GM23248 (cell line): ENCODE results near the gene GJA3. TPM values are rescaled to one million over a fixed set of nuclear protein-coding genes. Genes with fewer than 3 reads are reported as not detected.
A peak's percentile ranks its signal among the peaks of the same experiment; 100 is the strongest.

Experiments
- DNase-seq: peaks from one replicate; pipeline ENCODE4 v3.0.0-alpha.2; 2015
- H2AFZ ChIP-seq: fragments of 200-600 bp; sonication (generic); 2 replicates; pipeline ENCODE4 v1.6.1; 2016; ENCODE audit warnings: antibody characterized with exemption
- H3F3A ChIP-seq: fragments of 200-600 bp; sonication (generic); 2 replicates; pipeline ENCODE4 v1.6.1; 2016; ENCODE audit warnings: mild to moderate bottlenecking, antibody characterized with exemption, mixed run types; ENCODE audit not compliant: insufficient read depth
- H3K27ac ChIP-seq: fragments of 200-600 bp; sonication (generic); 2 replicates; pipeline ENCODE4 v1.5.1; 2016; ENCODE audit warnings: mild to moderate bottlenecking
- H3K27me3 ChIP-seq: fragments of 200-600 bp; sonication (generic); replicated peaks from 2 replicates; pipeline ENCODE4 v1.6.1; 2016; ENCODE audit warnings: mild to moderate bottlenecking; ENCODE audit not compliant: insufficient read depth
- H3K36me3 ChIP-seq: fragments of 200-600 bp; sonication (generic); 2 replicates; pipeline ENCODE4 v1.6.1; 2016; ENCODE audit warnings: low read depth, mild to moderate bottlenecking
- H3K4me1 ChIP-seq: fragments of 200-600 bp; sonication (generic); 2 replicates; pipeline ENCODE4 v1.6.1; 2016; ENCODE audit warnings: mild to moderate bottlenecking; ENCODE audit not compliant: insufficient read depth
- H3K4me2 ChIP-seq: fragments of 200-600 bp; sonication (generic); one replicate; pipeline ENCODE4 v1.6.1; 2016; ENCODE audit warnings: mild to moderate bottlenecking; ENCODE audit not compliant: unreplicated experiment
- H3K4me3 ChIP-seq: fragments of 200-600 bp; sonication (generic); 2 replicates; pipeline ENCODE4 v1.5.1; 2016; ENCODE audit warnings: mild to moderate bottlenecking
- H3K79me2 ChIP-seq: fragments of 200-600 bp; sonication (generic); 2 replicates; pipeline ENCODE4 v1.6.1; 2016; ENCODE audit warnings: mild to moderate bottlenecking; ENCODE audit not compliant: insufficient read depth
- H3K9ac ChIP-seq: fragments of 200-600 bp; sonication (generic); 2 replicates; pipeline ENCODE4 v1.6.1; 2016; ENCODE audit warnings: mild to moderate bottlenecking
- H3K9me2 ChIP-seq: fragments of 200-600 bp; sonication (generic); 2 replicates; pipeline ENCODE4 v1.6.1; 2016; ENCODE audit warnings: mixed run types, mild to moderate bottlenecking, moderate library complexity; ENCODE audit not compliant: insufficient read depth
- H3K9me3 ChIP-seq: fragments of 200-600 bp; sonication (generic); one replicate; pipeline ENCODE4 v1.6.1; 2017; ENCODE audit warnings: low read depth
- H4K20me1 ChIP-seq: fragments of 200-600 bp; sonication (generic); 2 replicates; pipeline ENCODE4 v1.6.0; 2016; ENCODE audit not compliant: insufficient read depth
- EZH2 ChIP-seq: fragments of 200-600 bp; sonication (generic); IDR thresholded peaks from 2 replicates; pipeline ENCODE4 v1.6.1; 2018; ENCODE audit warnings: antibody characterized with exemption, mild to moderate bottlenecking; ENCODE audit not compliant: insufficient read depth, poor library complexity, severe bottlenecking
- EZH2phosphoT487 ChIP-seq: fragments of 200-600 bp; sonication (generic); IDR thresholded peaks from 2 replicates; pipeline ENCODE4 v1.6.1; 2018; ENCODE audit warnings: antibody characterized with exemption, moderate library complexity, mild to moderate bottlenecking, low read depth; ENCODE audit not compliant: insufficient read depth
- WGBS, 2 experiments: methylation state at CpG; one replicate each; pipeline ENCODE4 v1.1.6; 2015 to 2017; ENCODE audit warnings: low lambda C conversion rate in 2 of 2, low coverage in 1 of 2; ENCODE audit errors: missing lambda C conversion rate in 2 of 2; 5-methylcytosine and 5-hydroxymethylcytosine counted together
- in situ Hi-C: fragments of 300-500 bp; cut with MboI; formaldehyde crosslinking; loops from 2 replicates; pipeline ENCODE4 v1.15.0; 2020
- polyA plus RNA-seq: library from polyadenylated mRNA; unstranded; fragments of >200 nt; fragmentation: Nextera tagmentation; extraction: Ambion mirVana; gene quantifications from 2 replicates; pipeline ENCODE4 v1.2.1, GENCODE V29; 2016
- total RNA-seq: library from RNA; depleted of rRNA; stranded (reverse); fragments of >200 nt; shearing (Covaris generic); gene quantifications from 2 replicates; pipeline ENCODE4 v1.2.3, GENCODE V29; 2014

GJA3 gene
- total and polyA plus RNA-seq, 2 experiments from 2014 or later: 1.9 to 5.5 TPM

DNA sequence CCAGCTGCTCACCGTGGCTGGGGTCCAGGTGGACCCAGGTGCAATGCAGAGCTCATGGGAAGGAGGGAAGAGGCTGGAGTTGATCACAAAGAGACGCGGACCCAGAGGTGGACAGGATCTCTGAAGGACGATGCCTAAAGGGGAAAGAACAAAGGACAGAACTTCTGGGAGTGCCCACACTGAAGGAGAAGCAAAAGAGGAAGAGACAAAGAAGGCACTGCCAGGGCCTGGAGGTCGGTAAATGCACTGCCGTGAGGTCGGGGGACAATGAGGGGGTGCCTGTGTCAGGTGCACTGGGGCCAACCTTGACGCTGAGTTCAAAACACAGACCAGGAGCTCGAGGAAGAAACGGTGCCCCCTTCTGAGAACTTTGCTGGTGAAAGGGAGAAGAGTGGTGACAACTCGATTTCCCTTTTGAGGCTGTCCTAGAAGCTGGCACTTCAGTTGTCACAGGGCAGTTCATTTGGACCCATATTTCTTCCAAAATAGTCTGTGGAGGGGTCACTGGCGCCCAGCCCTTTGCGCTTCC, 55.6 kb downstream of the GJA3 start:
- Histone ChIP-seq H3K9me3 (no peaks in the 10 kb centered on the region), H2AFZ (no peak overlapping the region), H3F3A (no peaks in the 10 kb centered on the region), H3K27ac (no peak overlapping the region), H3K4me2 (no peak overlapping the region), H3K36me3 (no peaks in the 10 kb centered on the region), H3K27me3 (peaks cover 9% of the 10 kb centered on the region; the same call in 1 of the 2 replicates), H3K9me2 (no peaks in the 10 kb centered on the region), H3K79me2 (no peaks in the 10 kb centered on the region), H3K9ac (no peak overlapping the region), H3K4me1 (peaks cover 13% of the 10 kb centered on the region; the same call in 1 of the 2 replicates), H4K20me1 (no peaks in the 10 kb centered on the region), H3K4me3 (no peak overlapping the region)
- in situ Hi-C loops: no loop called here
- DNase-seq: no peak
- TF ChIP-seq EZH2phosphoT487 (no peak), EZH2 (no peak)
- 67 to 68% methylated on average over 12 to 13 of the region's 13 CpGs for WGBS, 2 experiments

DNA sequence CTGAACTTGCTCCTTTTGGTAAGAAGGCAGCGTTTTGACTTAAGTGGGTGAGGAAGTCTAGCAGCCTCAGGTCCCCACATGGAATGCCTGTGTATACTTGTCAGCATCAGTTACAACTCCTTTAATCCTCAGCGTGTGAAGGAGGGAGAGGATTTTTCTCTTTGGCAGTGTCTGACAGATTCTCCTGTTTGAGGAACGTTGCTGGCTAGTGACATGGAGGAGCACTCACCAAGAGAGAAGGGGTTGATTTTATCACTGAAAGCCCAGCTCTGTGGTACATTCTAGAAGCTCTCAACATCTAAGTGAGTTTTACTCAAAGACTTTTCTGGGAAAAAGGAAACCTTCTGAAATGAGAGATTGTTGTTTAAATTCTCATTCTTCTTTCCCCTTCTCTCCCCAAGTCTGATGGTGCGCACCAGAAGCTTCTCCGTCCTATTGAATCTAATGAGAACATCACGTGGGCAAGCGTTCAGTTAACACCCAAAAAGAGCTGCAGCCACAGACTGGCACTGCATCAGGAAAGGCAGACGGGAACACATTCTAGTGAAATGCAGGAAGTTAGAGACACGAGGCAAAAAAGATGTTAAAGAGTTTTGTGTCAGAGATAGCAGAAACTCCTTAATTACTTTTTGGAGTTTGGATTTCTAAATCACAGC, 58.2 kb downstream of the GJA3 start:
- no peaks in the 10 kb centered on the region for H3K9me2 ChIP-seq
- in situ Hi-C loops: no loop called here
- peak overlapping the region; percentile 47 for H3K4me2 ChIP-seq
- H3K4me3 ChIP-seq: peak overlapping the region; percentile 36
- DNase-seq: peak; percentile 45
- peaks cover 9% of the 10 kb centered on the region; the same call in 1 of the 2 replicates for H3K27me3 ChIP-seq
- 0 out of 2 replicates have a peak overlapping the region, but pooled peaks have one; percentile 9 for H3K9ac ChIP-seq
- H3F3A ChIP-seq: no peaks in the 10 kb centered on the region
- no peaks in the 10 kb centered on the region for H4K20me1 ChIP-seq
- no peaks in the 10 kb centered on the region for H3K79me2 ChIP-seq
- H2AFZ ChIP-seq: peak overlapping the region; percentile 53
- no peak overlapping the region for H3K27ac ChIP-seq
- TF ChIP-seq EZH2 (no peak), EZH2phosphoT487 (no peak)
- peaks cover 13% of the 10 kb centered on the region; the same call in 1 of the 2 replicates for H3K4me1 ChIP-seq
- H3K36me3 ChIP-seq: no peaks in the 10 kb centered on the region
- WGBS, 2 experiments: 2 to 6% methylated on average over 9 of the region's 9 CpGs
- no peaks in the 10 kb centered on the region for H3K9me3 ChIP-seq

DNA sequence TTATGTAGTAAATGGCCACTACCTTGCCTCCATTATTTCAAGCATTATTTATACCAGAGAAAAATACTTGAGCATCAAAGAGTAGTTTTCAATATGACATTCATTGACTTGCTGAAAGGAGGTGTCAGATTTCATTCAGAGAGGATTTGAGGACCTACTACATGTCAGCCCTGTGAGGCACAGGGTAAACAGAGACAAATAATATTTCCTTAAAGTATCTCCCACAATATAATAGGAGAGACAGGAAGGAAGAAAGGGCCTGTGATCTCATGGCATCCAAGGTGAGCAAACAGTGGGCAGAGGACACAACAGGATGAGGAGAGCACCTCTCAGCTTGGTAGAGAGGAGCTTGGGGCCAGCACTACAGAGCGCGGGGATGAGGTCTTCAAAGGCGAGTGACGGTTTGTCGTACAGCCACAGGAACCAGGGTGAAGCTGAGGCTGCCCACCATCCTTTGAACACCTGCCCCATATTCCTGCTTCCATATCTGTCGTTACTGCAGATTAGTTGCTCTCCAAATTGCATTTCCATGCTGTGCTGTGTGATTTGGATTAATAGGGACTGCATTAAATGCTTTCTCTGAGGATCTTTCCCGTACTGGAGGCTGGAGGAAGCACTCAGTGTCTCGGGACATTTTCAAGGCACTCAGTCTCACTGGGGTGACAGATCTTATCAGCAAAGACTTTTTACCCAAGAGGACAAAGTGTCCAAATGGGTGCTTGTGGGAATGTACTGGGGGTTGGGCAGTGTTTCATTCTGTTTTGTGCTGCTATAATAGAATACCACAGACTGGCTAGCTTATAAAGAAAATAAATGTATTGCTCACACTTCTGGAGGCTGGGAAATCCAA, 59.2 kb downstream of the GJA3 start:
- in situ Hi-C loops: no loop called here
- H2AFZ ChIP-seq: peak overlapping the region; percentile 53; the same call in 1 of the 2 replicates
- no peak for DNase-seq
- TF ChIP-seq EZH2: no peak
- TF ChIP-seq EZH2phosphoT487: no peak
- no peak overlapping the region for H3K4me2 ChIP-seq
- H3F3A ChIP-seq: no peaks in the 10 kb centered on the region
- H3K9me3 ChIP-seq: no peaks in the 10 kb centered on the region
- H3K4me3 ChIP-seq: no peak overlapping the region
- no peaks in the 10 kb centered on the region for H3K36me3 ChIP-seq
- no peaks in the 10 kb centered on the region for H3K9me2 ChIP-seq
- no peak overlapping the region for H3K9ac ChIP-seq
- 56 to 58% methylated on average over 8 of the region's 8 CpGs for WGBS, 2 experiments
- no peak overlapping the region for H3K27ac ChIP-seq
- H4K20me1 ChIP-seq: no peaks in the 10 kb centered on the region
- peaks cover 13% of the 10 kb centered on the region; the same call in 1 of the 2 replicates for H3K4me1 ChIP-seq
- H3K79me2 ChIP-seq: no peaks in the 10 kb centered on the region
- peaks cover 8% of the 10 kb centered on the region; the same call in 1 of the 2 replicates for H3K27me3 ChIP-seq

DNA sequence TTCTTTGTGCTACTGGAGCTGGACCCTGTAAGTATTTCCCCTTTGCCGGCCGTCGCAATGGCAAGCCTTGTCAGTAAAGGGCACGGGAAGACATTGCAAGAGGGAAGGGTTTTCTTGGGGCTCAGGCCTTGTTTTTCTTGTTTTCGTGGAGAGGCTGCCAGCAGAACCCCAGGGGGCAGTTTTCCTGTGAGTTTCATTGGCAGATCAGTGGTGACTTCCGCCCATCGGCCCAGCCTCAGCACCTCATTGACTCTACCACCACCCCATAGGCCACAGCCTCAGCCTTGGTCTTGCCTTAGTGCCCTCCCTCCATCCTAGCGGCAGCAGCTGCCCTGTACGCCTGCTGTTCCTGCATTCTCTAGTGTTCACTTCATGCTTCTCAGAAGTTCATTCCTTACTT, 61.5 kb downstream of the GJA3 start:
- Histone ChIP-seq H3K4me2 (no peak overlapping the region), H3K9me3 (no peaks in the 10 kb centered on the region), H3K36me3 (no peaks in the 10 kb centered on the region), H2AFZ (no peak overlapping the region), H3K9me2 (no peaks in the 10 kb centered on the region), H3K79me2 (no peaks in the 10 kb centered on the region), H3K27ac (no peak overlapping the region), H3K27me3 (0 out of 2 replicates have a peak, but pooled peaks cover 5% of the 10 kb centered on the region), H3F3A (0 out of 2 replicates have a peak, but pooled peaks cover 2% of the 10 kb centered on the region), H3K4me1 (peaks cover 13% of the 10 kb centered on the region; the same call in 1 of the 2 replicates), H3K9ac (no peak overlapping the region), H3K4me3 (no peak overlapping the region), H4K20me1 (no peaks in the 10 kb centered on the region)
- in situ Hi-C loops: no loop called here
- TF ChIP-seq EZH2 (no peak), EZH2phosphoT487 (no peak)
- 54 to 58% methylated on average over 9 of the region's 9 CpGs for WGBS, 2 experiments
- no peak for DNase-seq
